Activated CD4-positive, alpha-beta memory T cell treated with anti-CD3 and anti-CD28 coated beads for 36 hours (primary cell): ENCODE measurements around the gene PFN3. TPM values are rescaled to one million over a fixed set of nuclear protein-coding genes. Genes with fewer than 3 reads are reported as not detected.
"Not testable (repeated sequence)": the region's sequence is repeated elsewhere in the genome, so short reads cannot be mapped to it uniquely, and the experiment has no call there.

Source experiments
- CTCF ChIA-PET: fragments of 350-600 bp; sonication (Branson Sonifier 250); formaldehyde crosslinking; loops from one replicate; lab custom pipeline; 2021; ENCODE audit warnings: antibody characterized with exemption, inconsistent platforms; lab: Charles Lee
- POLR2A ChIA-PET: fragments of 350-600 bp; sonication (Branson Sonifier 250); formaldehyde crosslinking; loops from one replicate; lab custom pipeline; 2021; ENCODE audit warnings: antibody characterized with exemption; lab: Charles Lee
- DNase-seq: peaks from one replicate; pipeline ENCODE4 v3.0.0-alpha.2; 2020
- H3K27ac Mint-ChIP-seq: one replicate; pipeline ENCODE4 v1.8.0; 2021; ENCODE audit warnings: mixed read lengths
- H3K27me3 Mint-ChIP-seq: one replicate; pipeline ENCODE4 v1.8.0; 2021; ENCODE audit warnings: mixed read lengths
- H3K36me3 Mint-ChIP-seq: one replicate; pipeline ENCODE4 v1.8.0; 2021; ENCODE audit warnings: mixed read lengths
- H3K4me1 Mint-ChIP-seq: one replicate; pipeline ENCODE4 v1.8.0; 2021; ENCODE audit warnings: low read depth, mixed read lengths
- H3K4me3 Mint-ChIP-seq: one replicate; pipeline ENCODE4 v1.8.0; 2021; ENCODE audit warnings: mild to moderate bottlenecking, mixed read lengths
- H3K9me3 Mint-ChIP-seq: one replicate; pipeline ENCODE4 v1.8.0; 2021; ENCODE audit warnings: mixed read lengths
- intact Hi-C: fragments of 100-400 bp; cut with micrococcal nuclease; formaldehyde crosslinking; loops from one replicate; pipeline ENCODE4 v1.15.1; 2023
- total RNA-seq, 2 experiments: library from RNA; stranded (reverse); gene quantifications; one replicate each; pipeline ENCODE4 v1.2.3, GENCODE V29; 2021

Gene PFN3
- total RNA-seq, 2 experiments from 2014 or later: not detected

DNA sequence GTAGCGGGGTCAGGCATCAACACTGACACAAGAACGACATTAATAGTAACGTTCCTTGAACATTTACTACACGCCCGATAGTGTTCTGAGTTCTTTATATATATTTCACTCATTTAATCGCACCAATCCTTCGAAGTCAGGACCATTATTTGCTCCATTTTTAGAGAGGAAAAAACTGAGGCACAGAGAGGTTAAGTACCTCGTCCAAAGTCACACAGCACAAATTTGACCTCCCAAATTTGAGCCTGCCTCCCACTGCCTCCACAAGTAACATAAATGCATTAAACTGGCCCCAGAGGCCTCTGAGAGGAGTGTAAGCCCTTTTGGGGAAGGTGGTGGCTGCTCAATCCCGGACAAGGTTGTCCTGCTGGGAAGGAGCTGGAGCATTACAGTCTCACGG lies 36.9 kb downstream of the PFN3 start:
- Mint-ChIP-seq H3K4me1 (peaks cover 76% of the 10 kb centered on the region), H3K36me3 (peaks cover 11% of the 10 kb centered on the region), H3K4me3 (peak overlapping the region; percentile 69), H3K27me3 (no peaks in the 10 kb centered on the region), H3K9me3 (no peaks in the 10 kb centered on the region), H3K27ac (no peak overlapping the region)
- intact Hi-C loops: no loop called here
- ChIA-PET POLR2A (interaction anchor here (1.1 to 2.4 kb wide), 6 partner anchors 9 to 91 kb away, joined by 3 to 11 read pairs (median 4); partner anchors contain the start of genes LMAN2, PRELID1 and RAB24), CTCF (interaction anchor here (1.2 to 2.5 kb wide), 3 partner anchors 27 to 90 kb away, joined by 3 to 30 read pairs (median 3); no protein-coding TSS in a partner anchor)
- DNase-seq: no peak

DNA sequence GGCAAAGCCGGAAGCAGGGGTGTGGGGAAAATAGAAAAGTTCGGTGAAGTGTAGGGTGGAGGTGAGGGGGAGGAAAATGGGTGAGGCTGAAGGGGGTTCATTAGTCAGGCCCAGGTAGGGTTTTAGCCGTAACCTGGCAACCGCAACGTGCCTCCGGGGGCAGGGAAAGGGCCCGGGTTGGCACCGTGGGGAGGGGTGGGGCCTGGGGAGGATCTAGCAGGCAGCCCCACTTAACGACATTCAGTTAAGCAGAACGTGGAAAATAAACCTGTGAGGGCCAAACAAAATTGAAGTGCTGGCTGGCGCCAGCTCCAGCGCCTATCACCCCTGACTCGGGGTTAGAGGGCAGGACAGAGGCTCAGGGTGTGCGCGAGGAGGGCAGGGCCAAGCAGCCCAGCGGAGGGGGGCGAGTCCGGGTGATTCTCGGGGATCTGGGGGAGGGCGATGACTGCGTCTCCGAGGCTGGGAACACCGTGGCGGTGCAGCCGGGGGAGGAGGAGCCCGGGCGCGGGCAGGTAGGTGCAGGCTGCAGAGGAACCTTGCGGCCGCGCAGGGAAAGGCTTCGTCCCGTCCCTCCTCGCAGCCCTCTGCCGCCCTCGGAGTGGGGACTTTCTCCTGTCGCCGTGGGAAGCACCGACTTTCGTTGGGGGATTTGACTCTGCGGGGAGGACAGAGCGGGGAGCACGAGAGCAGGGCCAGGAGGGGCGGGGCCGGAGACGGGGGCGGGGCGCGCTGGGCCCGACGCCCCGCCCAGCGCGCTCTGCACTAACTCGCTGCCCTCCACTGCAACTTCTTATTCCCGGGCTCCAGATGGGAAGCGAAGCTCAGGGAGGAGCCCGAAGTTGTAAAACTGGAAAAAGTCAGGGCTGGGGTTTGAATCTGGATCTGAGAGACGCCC lies 37.6 kb downstream of the PFN3 start:
- intact Hi-C loops: no loop called here
- Mint-ChIP-seq H3K27ac (peak overlapping the region; percentile 51), H3K4me1 (peaks cover 73% of the 10 kb centered on the region), H3K27me3 (no peaks in the 10 kb centered on the region), H3K4me3 (peak overlapping the region; percentile 69), H3K36me3 (peaks cover 5% of the 10 kb centered on the region), H3K9me3 (no peaks in the 10 kb centered on the region)
- CTCF ChIA-PET: interaction anchor here (1.0 to 8.7 kb wide), 6 partner anchors 9 to 93 kb away, joined by 3 to 66 read pairs (median 17); partner anchors contain the start of gene LMAN2
- DNase-seq: peak; percentile 82
- POLR2A ChIA-PET: interaction anchor here (2.4 kb wide), 1 partner anchor 12 kb away, joined by 10 read pairs; the partner anchor contains the start of gene LMAN2

DNA sequence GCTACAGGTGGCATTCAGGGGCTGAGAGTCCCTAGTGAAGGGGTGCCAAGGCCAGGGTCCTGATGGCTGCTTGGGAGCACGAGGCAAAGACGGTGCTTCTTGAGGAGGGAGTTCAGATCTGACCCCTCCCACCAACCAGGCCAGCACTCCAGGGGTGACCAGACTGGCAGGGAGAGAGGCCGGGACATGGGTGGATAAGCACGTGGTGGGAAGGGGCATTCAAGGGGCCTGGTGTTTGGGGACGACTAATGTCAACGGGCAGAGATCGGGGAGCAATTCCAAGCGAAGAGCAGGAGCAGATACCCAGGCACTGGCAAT lies 38.2 kb downstream of the PFN3 start:
- intact Hi-C loops: no loop called here
- POLR2A ChIA-PET: interaction anchor here (1.4 to 2.8 kb wide), 2 partner anchors 10 to 11 kb away, joined by 6 to 10 read pairs; partner anchors contain the start of gene LMAN2
- no peak for DNase-seq
- peak overlapping the region; percentile 43 for H3K27ac Mint-ChIP-seq
- H3K27me3 Mint-ChIP-seq: no peaks in the 10 kb centered on the region
- peaks cover 78% of the 10 kb centered on the region for H3K4me1 Mint-ChIP-seq
- peak overlapping the region; percentile 69 for H3K4me3 Mint-ChIP-seq
- CTCF ChIA-PET: interaction anchor here (1.0 to 8.7 kb wide), 7 partner anchors 9 to 93 kb away, joined by 3 to 66 read pairs (median 4); partner anchors contain the start of gene LMAN2
- peaks cover 5% of the 10 kb centered on the region for H3K36me3 Mint-ChIP-seq
- no peaks in the 10 kb centered on the region for H3K9me3 Mint-ChIP-seq

DNA sequence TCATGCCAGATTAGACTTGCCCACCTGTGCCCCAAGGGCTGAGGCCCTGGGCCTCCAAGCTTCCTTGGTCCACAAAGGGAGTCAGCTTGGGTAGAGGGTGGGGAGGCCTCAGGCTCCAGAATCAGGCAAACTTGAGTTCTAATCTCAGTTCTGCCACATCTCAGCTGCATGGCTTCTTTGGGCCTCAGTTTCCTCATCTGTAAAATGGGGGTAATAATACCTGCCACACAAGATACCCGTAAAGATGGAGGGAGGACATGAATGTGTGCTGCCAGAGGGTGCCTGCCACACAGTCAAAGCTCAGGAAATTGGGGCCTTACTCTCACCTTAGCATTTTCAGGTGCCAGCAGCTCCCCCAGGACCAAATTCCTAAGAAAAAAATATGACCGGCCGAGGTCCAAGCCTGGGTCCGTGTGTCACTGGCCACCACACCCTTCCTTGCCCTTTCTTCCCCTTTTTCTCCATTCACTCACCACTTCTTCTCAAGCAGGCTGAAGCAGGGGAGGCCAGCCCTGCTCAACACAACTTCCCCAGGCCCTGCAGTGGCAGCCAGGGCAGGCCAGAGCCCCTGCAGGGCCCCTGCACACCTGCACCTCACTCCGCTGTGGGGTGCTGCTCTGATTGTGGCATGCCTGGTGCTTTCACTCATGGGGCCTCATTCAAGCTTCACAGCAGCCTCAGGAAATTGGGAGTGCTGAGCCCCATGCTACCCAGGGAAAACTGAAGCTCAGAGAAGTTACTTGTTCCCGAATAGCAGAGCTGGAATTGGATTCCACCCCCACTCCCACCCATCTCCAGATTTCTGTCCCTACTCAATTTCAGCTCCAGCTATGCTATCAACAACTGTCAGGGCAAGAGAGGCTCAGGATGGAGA lies 38.8 kb downstream of the PFN3 start:
- H3K4me1 Mint-ChIP-seq: peaks cover 84% of the 10 kb centered on the region
- DNase-seq: peak; percentile 31
- H3K27ac Mint-ChIP-seq: peak overlapping the region; percentile 43
- H3K9me3 Mint-ChIP-seq: no peaks in the 10 kb centered on the region
- H3K36me3 Mint-ChIP-seq: peaks cover 5% of the 10 kb centered on the region
- peak overlapping the region; percentile 69 for H3K4me3 Mint-ChIP-seq
- H3K27me3 Mint-ChIP-seq: no peaks in the 10 kb centered on the region
- ChIA-PET POLR2A (interaction anchor here (1.1 to 2.8 kb wide), 3 partner anchors 10 to 28 kb away, joined by 3 to 10 read pairs (median 6); partner anchors contain the start of gene LMAN2), CTCF (interaction anchor here (1.0 to 8.7 kb wide), 10 partner anchors 10 to 94 kb away, joined by 3 to 66 read pairs (median 4); partner anchors contain the start of gene LMAN2)
- intact Hi-C loops: no loop called here

DNA sequence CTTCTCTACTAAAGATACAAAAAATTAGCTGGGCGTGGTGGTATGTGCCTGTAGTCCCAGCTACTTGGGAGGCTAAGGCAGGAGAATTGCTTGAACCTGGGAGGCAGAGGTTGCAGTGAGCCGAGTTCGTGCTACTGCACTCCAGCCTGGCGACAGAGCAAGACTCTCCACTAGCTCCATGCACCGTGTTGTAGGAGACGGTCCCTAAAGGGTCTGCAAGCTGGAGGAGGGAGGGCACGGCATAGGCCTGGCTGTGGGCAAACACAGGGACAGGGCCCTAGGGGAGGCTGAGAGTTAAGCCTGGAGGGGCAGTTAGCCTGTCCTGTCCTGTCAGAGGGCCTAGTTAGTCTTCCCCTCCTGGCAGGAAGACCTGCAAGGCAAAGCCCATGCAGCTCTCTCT lies 39.7 kb downstream of the PFN3 start:
- ChIA-PET CTCF (interaction anchor here (0.7 to 8.7 kb wide), 7 partner anchors 11 to 95 kb away, joined by 3 to 66 read pairs (median 5); no protein-coding TSS in a partner anchor), POLR2A (interaction anchor here (0.8 to 2.8 kb wide), 4 partner anchors 9 to 42 kb away, joined by 3 to 10 read pairs (median 4); partner anchors contain the start of gene LMAN2)
- H3K27ac Mint-ChIP-seq, H3K27me3 Mint-ChIP-seq, H3K9me3 Mint-ChIP-seq, H3K36me3 Mint-ChIP-seq, H3K4me3 Mint-ChIP-seq, intact Hi-C loops, DNase-seq: not testable (repeated sequence)
- peaks cover 87% of the 10 kb centered on the region for H3K4me1 Mint-ChIP-seq

DNA sequence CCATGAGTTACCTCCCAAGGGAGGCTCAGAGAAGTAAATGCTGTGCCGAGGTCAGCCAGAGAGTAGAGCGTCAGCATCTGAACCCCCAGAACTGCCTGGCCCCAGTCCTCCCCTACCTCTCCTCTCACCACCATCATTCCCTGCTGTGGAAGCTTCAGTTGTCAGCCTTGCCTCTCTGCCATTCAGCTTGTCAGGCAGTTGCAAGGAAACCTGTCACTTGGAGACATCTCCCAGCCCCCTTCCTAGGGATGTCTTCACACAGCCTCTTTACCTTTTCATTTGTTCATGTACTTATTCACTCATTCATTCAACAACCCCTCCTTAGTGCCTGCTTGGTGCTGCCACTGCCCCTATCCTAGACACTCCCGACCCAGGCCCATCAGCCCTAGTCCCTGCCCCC lies 40.6 kb downstream of the PFN3 start:
- no peak for DNase-seq
- H3K27ac Mint-ChIP-seq: peak overlapping the region; percentile 11
- POLR2A ChIA-PET: interaction anchor here (2.8 kb wide), 1 partner anchor 9 kb away, joined by 10 read pairs; the partner anchor contains the start of gene LMAN2

DNA sequence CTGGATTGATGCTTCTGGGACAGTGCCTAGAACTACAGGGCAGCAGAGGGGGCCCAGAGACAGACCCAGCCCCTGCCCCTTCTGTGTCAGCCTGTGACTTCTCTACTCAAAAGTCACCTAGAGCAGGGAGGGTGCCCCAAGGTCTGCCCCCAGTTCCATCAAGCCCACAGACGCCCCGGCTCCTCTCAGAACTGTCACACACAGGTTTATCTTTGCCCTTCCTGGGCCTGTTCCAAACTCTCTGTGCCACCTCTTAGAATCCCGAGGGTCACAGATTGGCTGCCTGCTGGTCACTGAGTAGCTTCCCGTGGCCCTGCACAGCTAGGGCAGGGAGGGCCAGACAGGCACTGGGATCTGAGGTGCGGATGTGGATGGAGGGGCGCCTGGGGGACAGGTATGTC lies 41.0 kb downstream of the PFN3 start:
- intact Hi-C loops: no loop called here
- H3K27ac Mint-ChIP-seq: peak overlapping the region; percentile 80
- CTCF ChIA-PET: interaction anchor here (1.1 to 8.7 kb wide), 5 partner anchors 12 to 96 kb away, joined by 3 to 66 read pairs (median 9); no protein-coding TSS in a partner anchor
- peaks cover 88% of the 10 kb centered on the region for H3K4me1 Mint-ChIP-seq
- peak overlapping the region; percentile 81 for H3K4me3 Mint-ChIP-seq
- no peak for DNase-seq
- no peaks in the 10 kb centered on the region for H3K27me3 Mint-ChIP-seq
- peaks cover 3% of the 10 kb centered on the region for H3K36me3 Mint-ChIP-seq
- H3K9me3 Mint-ChIP-seq: peaks cover 9% of the 10 kb centered on the region
- POLR2A ChIA-PET: interaction anchor here (2.8 kb wide), 1 partner anchor 8 kb away, joined by 10 read pairs; the partner anchor contains the start of gene LMAN2

More for the DNA sequence above, 40.6 kb downstream of the PFN3 start:
- H3K4me1 Mint-ChIP-seq: peaks cover 88% of the 10 kb centered on the region
- CTCF ChIA-PET: interaction anchor here (1.4 to 8.7 kb wide), 5 partner anchors 12 to 96 kb away, joined by 3 to 66 read pairs (median 9); no protein-coding TSS in a partner anchor
- intact Hi-C loops: no loop called here
- peaks cover 9% of the 10 kb centered on the region for H3K9me3 Mint-ChIP-seq
- peaks cover 3% of the 10 kb centered on the region for H3K36me3 Mint-ChIP-seq
- no peaks in the 10 kb centered on the region for H3K27me3 Mint-ChIP-seq
- peak overlapping the region; percentile 81 for H3K4me3 Mint-ChIP-seq

DNA sequence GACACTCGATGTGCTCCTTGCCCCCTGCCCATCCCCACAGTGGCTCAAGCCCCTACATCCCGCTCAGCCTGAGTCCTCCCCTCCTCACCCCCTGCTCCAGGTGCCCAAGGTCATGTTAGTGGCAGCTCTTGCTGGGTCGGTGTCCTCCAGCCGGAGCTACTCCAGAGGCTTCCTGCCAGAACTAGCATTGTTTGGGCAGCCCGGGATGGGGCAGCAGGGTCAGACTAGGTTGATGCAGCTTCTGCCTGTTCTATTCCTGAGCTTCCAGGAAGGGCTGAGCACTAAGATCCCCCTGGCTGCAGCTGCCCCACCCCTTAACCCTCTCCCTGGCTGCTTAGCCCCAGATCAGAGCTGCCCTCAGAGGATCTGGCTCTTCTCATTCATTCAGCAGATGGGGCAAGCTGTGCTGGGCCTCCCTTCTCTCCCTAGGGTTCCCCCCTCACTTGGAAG lies 42.1 kb downstream of the PFN3 start:
- H3K4me1 Mint-ChIP-seq: peaks cover 81% of the 10 kb centered on the region
- H3K27me3 Mint-ChIP-seq: no peaks in the 10 kb centered on the region
- intact Hi-C loops: no loop called here
- peak overlapping the region; percentile 81 for H3K4me3 Mint-ChIP-seq
- ChIA-PET POLR2A (interaction anchor here (0.8 to 1.4 kb wide), 5 partner anchors 14 to 97 kb away, joined by 3 to 4 read pairs (median 3); no protein-coding TSS in a partner anchor), CTCF (interaction anchor here (0.8 to 8.7 kb wide), 7 partner anchors 13 to 97 kb away, joined by 3 to 66 read pairs (median 7); no protein-coding TSS in a partner anchor)
- peak; percentile 22 for DNase-seq
- H3K36me3 Mint-ChIP-seq: peaks cover 3% of the 10 kb centered on the region
- peak overlapping the region; percentile 80 for H3K27ac Mint-ChIP-seq
- H3K9me3 Mint-ChIP-seq: peaks cover 9% of the 10 kb centered on the region

DNA sequence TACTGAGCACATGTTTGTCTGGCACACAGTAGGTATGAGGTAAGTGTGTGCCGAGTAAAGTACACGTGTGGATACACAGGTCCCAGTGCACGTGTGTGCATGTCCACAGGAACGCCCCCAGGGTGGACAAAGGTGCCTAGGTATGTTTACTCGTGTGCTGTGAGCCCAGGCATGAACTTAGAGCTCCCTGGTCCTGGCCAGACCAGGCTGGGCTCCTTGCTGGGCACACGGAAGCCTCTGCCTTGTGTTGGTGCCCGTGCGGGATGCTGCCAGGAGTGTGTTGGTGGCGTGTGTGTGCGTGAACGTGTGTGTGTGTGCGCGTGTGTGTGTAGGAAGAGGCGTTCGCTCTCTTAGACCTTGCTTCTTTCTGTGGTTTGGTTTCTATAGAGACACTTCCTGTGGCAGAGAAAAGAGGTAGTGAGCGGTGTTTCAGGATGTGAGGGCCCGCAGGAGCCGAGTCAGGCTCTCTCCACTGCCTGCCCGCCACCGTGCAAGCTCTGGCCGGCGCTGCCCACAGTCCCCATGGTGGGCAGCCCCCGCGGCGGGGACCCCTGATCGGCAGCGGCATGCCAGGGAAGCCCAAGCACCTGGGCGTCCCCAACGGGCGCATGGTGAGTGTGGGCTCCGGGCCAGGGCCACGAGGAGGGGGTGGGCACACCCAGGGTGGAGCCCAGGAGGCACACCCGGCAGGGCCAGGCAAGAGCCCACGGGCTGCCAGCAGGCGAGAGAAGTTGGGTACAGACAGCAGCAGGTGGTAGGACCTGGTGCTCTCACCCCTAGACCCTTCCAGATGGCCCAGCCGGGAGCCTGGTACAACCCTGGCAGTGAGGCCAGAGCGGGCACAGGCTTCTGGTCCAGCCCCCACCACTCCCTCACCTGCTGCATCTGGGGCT lies 42.8 kb downstream of the PFN3 start, which contains the start of gene RGS14:
Gene RGS14 (plus strand): TSS at position 466 of the 893 bp plus-strand sequence. CDS start 101 bp downstream, at position 567.
- peaks cover 3% of the 10 kb centered on the region for H3K36me3 Mint-ChIP-seq
- intact Hi-C loops: loop anchor here (2.0 kb wide), 1 partner anchor 71 kb away; no protein-coding TSS in a partner anchor
- peak within 1 kb of the TSS; percentile 80 for H3K27ac Mint-ChIP-seq
- DNase-seq: peak; percentile 77
- peaks cover 75% of the 10 kb centered on the region for H3K4me1 Mint-ChIP-seq
- no peaks in the 10 kb centered on the region for H3K27me3 Mint-ChIP-seq
- ChIA-PET CTCF (interaction anchor here (0.8 to 8.7 kb wide), 6 partner anchors 14 to 98 kb away, joined by 3 to 66 read pairs (median 8); no protein-coding TSS in a partner anchor), POLR2A (interaction anchor here (0.8 to 1.4 kb wide), 6 partner anchors 15 to 98 kb away, joined by 3 to 4 read pairs (median 3); no protein-coding TSS in a partner anchor)
- H3K4me3 Mint-ChIP-seq: peak within 1 kb of the TSS; percentile 81
- H3K9me3 Mint-ChIP-seq: peaks cover 9% of the 10 kb centered on the region

DNA sequence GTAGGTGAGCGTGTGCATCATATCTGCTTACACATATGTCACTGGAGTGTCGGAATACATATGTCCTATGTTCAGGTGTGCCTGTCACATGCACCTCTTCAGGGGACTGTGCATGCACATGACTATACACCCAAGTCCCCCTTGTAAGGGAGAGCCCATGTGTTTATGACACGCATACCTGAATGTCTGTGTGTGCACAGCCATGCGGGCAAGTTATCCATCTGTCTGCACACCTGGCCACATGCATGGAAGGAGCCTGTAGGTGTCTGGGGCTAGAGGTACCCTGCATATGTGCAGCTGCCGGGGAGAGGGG lies 43.4 kb downstream of the PFN3 start:
- POLR2A ChIA-PET: interaction anchor here (1.0 to 1.4 kb wide), 3 partner anchors 21 to 98 kb away, joined by 3 to 4 read pairs (median 3); no protein-coding TSS in a partner anchor

More for the DNA sequence above, 43.4 kb downstream of the PFN3 start:
- peaks cover 9% of the 10 kb centered on the region for H3K9me3 Mint-ChIP-seq
- intact Hi-C loops: loop anchor here (2.0 kb wide), 1 partner anchor 72 kb away; no protein-coding TSS in a partner anchor
- H3K36me3 Mint-ChIP-seq: peaks cover 3% of the 10 kb centered on the region
- no peaks in the 10 kb centered on the region for H3K27me3 Mint-ChIP-seq
- CTCF ChIA-PET: interaction anchor here (0.6 to 8.7 kb wide), 7 partner anchors 11 to 100 kb away, joined by 3 to 66 read pairs (median 4); no protein-coding TSS in a partner anchor
- peak overlapping the region; percentile 81 for H3K4me3 Mint-ChIP-seq
- DNase-seq: no peak
- H3K27ac Mint-ChIP-seq: peak overlapping the region; percentile 73
- peaks cover 70% of the 10 kb centered on the region for H3K4me1 Mint-ChIP-seq
